DND-41 (cell line): ENCODE data around the gene HMG20B.

ENCODE experiments used
- ATAC-seq: fragments of 200-7000 bp; cut with Tn5 transposase; 3 replicates; pipeline ENCODE4 v1.9.1; 2021; ENCODE audit warnings: low read depth; ENCODE audit not compliant: insufficient read depth
- DNase-seq: peaks from one replicate; pipeline ENCODE4 v3.0.0-alpha.2; 2020
- H2AFZ ChIP-seq: 2 replicates; pipeline ENCODE4 v1.6.0; 2012; ENCODE audit warnings: low read depth, low read length
- H3K27ac ChIP-seq: 2 replicates; pipeline ENCODE4 v1.5.1; 2012; ENCODE audit warnings: low read length, inconsistent platforms
- H3K27me3 ChIP-seq: fragments of 200-600 bp; sonication (generic); 2 replicates; pipeline ENCODE4 v1.6.0; 2012; ENCODE audit warnings: low read length, mild to moderate bottlenecking, inconsistent platforms; ENCODE audit not compliant: insufficient read depth, poor library complexity
- H3K36me3 ChIP-seq: 2 replicates; pipeline ENCODE4 v1.5.1; 2012; ENCODE audit warnings: low read length, inconsistent platforms; ENCODE audit not compliant: insufficient read depth
- H3K4me1 ChIP-seq: 2 replicates; pipeline ENCODE4 v1.5.1; 2012; ENCODE audit warnings: mild to moderate bottlenecking, low read length; ENCODE audit not compliant: insufficient read depth
- H3K4me2 ChIP-seq: 2 replicates; pipeline ENCODE4 v1.6.0; 2012; ENCODE audit warnings: mild to moderate bottlenecking, moderate library complexity, low read length, inconsistent platforms; ENCODE audit not compliant: insufficient read depth
- H3K4me3 ChIP-seq, 2 experiments: fragments of 200-600 bp in 1 of 2; shearing (Covaris generic) in 1 of 2; 2 replicates each; pipeline ENCODE4 v1.5.1; 2012 to 2016; ENCODE audit warnings: inconsistent platforms in 2 of 2, low read length in 2 of 2, mild to moderate bottlenecking in 2 of 2, low read depth in 1 of 2, moderate library complexity in 1 of 2
- H3K79me2 ChIP-seq: 2 replicates; pipeline ENCODE4 v1.6.0; 2012; ENCODE audit warnings: low read length, inconsistent platforms; ENCODE audit not compliant: insufficient read depth
- H3K9ac ChIP-seq: 2 replicates; pipeline ENCODE4 v1.6.0; 2012; ENCODE audit warnings: low read depth, mild to moderate bottlenecking, inconsistent platforms, low read length, moderate library complexity
- H3K9me3 ChIP-seq: 2 replicates; pipeline ENCODE4 v1.5.1; 2012; ENCODE audit warnings: low read length, moderate library complexity, mild to moderate bottlenecking, inconsistent platforms; ENCODE audit not compliant: insufficient read depth, severe bottlenecking
- H4K20me1 ChIP-seq: 2 replicates; pipeline ENCODE4 v1.6.0; 2012; ENCODE audit warnings: low read length; ENCODE audit not compliant: insufficient read depth
- EZH2 ChIP-seq: IDR thresholded peaks from 3 replicates; pipeline ENCODE4 v1.6.1; 2012; ENCODE audit warnings: borderline replicate concordance, low read depth, mild to moderate bottlenecking, moderate library complexity, low read length, inconsistent platforms; ENCODE audit not compliant: severe bottlenecking
- TF ChIP-seq, protein P1 (sequence below): IDR thresholded peaks from 2 replicates; pipeline ENCODE4 v1.5.1; 2012; ENCODE audit warnings: borderline replicate concordance, low read length, moderate library complexity, mild to moderate bottlenecking; ENCODE audit not compliant: poor library complexity, severe bottlenecking; ENCODE audit errors: extremely low read depth

HMG20B gene

DNA sequence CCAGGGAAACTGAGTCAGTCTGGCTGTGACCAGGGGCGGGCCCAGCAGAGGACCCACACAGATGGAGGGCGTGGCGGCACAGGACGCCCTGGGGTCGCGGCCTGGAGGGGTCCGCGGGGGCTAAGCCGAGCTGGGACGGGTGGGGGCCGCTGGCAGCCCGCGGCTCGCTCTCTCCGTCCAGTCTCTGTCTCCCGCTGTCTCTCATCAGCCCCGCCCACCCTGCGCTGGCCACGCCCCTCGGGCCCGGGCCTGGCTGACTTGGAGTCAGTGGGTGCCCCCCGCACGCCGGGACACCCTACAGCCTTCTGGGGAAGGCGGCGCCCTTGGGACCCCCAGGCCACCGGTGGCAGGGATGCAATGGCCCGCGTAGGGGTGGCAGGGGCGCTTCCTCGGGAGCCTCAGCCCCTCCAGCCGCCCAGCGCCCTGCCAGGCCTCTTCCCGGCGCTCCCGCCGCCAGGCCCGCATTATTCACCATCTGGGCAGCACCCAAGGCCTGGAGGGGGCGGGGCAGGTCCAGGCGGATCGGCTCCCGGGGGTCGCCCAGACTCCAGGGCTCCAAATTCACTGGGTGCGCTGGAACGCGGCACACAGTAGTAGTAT, 34.0 kb downstream of the HMG20B start, which contains the start of gene TBXA2R:
TBXA2R (minus strand) TSS at position 186 of the 600 bp plus-strand sequence. CDS start 6,241 bp downstream, outside the sequence.
- Histone ChIP-seq H3K36me3 (peaks cover 14% of the 10 kb centered on the region), H3K9me3 (no peaks in the 10 kb centered on the region), H3K4me2 (no peak within 1 kb of the TSS), H3K27me3 (no peaks in the 10 kb centered on the region), H4K20me1 (no peaks in the 10 kb centered on the region), H3K79me2 (no peaks in the 10 kb centered on the region), H3K4me3 (no peak within 1 kb of the TSS), H3K27ac (no peak within 1 kb of the TSS), H3K9ac (no peak within 1 kb of the TSS), H2AFZ (no peak within 1 kb of the TSS), H3K4me1 (no peaks in the 10 kb centered on the region)
- DNase-seq = no peak
- TF ChIP-seq EZH2 = no peak
- TF ChIP-seq, protein P1, sequence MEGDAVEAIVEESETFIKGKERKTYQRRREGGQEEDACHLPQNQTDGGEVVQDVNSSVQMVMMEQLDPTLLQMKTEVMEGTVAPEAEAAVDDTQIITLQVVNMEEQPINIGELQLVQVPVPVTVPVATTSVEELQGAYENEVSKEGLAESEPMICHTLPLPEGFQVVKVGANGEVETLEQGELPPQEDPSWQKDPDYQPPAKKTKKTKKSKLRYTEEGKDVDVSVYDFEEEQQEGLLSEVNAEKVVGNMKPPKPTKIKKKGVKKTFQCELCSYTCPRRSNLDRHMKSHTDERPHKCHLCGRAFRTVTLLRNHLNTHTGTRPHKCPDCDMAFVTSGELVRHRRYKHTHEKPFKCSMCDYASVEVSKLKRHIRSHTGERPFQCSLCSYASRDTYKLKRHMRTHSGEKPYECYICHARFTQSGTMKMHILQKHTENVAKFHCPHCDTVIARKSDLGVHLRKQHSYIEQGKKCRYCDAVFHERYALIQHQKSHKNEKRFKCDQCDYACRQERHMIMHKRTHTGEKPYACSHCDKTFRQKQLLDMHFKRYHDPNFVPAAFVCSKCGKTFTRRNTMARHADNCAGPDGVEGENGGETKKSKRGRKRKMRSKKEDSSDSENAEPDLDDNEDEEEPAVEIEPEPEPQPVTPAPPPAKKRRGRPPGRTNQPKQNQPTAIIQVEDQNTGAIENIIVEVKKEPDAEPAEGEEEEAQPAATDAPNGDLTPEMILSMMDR = no peak
- no peak for ATAC-seq

DNA sequence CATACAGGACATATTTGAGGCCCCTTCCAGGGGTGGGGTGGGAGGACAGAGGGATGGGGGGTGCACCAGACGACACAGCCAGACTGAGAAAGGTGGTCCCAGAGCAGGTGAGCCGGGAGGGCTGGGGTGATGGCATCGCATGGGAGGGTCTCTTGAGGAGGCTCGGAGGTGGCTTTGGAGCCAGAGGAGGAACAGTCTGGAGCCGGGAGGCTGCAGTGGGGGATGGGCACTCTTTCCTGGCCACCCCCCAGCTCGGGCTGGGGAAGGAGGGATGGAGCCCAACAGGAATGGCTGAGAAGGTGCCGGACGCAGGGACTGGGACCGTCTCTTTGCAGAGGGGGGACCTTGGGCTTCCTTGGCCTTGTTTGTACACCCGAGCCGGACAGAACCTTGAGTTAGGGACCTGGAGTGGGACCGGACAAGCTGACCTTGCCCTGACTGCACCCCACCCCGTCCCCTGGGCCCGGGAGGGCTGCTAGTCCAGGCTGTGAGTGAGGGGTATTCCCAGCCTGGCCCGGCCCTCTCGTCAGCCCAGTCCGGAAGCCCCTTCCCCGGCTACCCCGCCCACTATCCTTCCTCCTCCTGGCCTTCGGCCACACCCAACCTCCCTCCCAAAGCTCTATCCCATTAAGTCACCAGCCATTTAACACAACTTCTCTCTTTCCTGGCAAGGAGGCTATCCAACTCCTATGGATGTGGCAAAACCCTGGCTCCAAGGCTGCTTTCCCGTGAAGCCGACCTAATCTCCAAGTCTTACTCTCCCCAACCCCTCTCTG, 34.7 kb downstream of the HMG20B start:
- Histone ChIP-seq H4K20me1 (no peaks in the 10 kb centered on the region), H3K4me2 (no peak overlapping the region), H3K4me3 (no peak overlapping the region), H3K9me3 (no peaks in the 10 kb centered on the region), H3K36me3 (peaks cover 21% of the 10 kb centered on the region), H2AFZ (no peak overlapping the region), H3K4me1 (no peaks in the 10 kb centered on the region), H3K9ac (no peak overlapping the region), H3K79me2 (no peaks in the 10 kb centered on the region), H3K27ac (no peak overlapping the region), H3K27me3 (no peaks in the 10 kb centered on the region)
- DNase-seq (no peak), ATAC-seq (no peak)
- TF ChIP-seq EZH2 = no peak
- TF ChIP-seq, protein P1 = no peak

DNA sequence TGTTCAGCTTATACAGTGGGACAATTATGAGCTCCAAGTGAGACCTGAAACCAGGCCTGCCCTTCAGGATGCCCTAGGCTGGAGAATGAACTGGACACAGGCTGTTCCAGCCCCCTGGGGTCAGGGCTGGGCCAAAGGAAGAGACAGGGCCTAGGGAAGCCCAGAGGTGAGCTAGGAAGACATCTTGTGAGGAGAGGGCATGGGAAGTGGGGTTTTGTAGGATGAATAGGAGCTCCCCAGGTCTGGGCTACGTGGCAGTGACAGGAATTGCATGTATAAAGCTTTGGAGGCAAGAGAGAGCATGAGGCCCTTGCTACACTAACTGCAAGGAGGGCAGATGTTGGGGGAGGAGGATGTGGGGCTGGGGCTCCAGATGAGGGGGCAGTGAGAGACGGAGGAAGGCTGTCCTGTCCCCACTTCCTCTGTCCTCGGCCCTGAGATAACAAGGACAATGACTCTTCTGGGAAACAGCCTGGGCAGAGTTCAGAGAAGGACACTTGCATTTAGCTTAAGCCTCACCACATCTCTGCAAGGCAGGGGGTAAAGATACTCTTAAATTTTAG, 35.4 kb downstream of the HMG20B start:
- H3K79me2 ChIP-seq = no peaks in the 10 kb centered on the region
- no peak for TF ChIP-seq EZH2
- TF ChIP-seq, protein P1 = no peak
- H3K9ac ChIP-seq = no peak overlapping the region
- no peak overlapping the region for H3K4me2 ChIP-seq
- H3K36me3 ChIP-seq = peaks cover 24% of the 10 kb centered on the region
- no peaks in the 10 kb centered on the region for H3K9me3 ChIP-seq
- no peak overlapping the region for H2AFZ ChIP-seq
- no peaks in the 10 kb centered on the region for H4K20me1 ChIP-seq
- no peak overlapping the region for H3K27ac ChIP-seq
- H3K27me3 ChIP-seq = no peaks in the 10 kb centered on the region
- H3K4me3 ChIP-seq = no peak overlapping the region
- H3K4me1 ChIP-seq = no peaks in the 10 kb centered on the region
- ATAC-seq = no peak
- no peak for DNase-seq
